Brain pericyte (primary cell): Measurements from ENCODE around the gene EEF1A2.

Source experiments
- DNase-seq: peaks from one replicate; pipeline ENCODE4 v3.0.0-alpha.2; 2012; ENCODE audit warnings: low read depth, low spot score

The EEF1A2 gene

GRCh38 chr20:63500151-63500901, 1.4 kb upstream of the EEF1A2 start:
- DNase-seq: no peak

- DNase-seq: no peak
Observed at GRCh38 chr20:63499338-63499969, 571 bp upstream of the EEF1A2 start.

- no peak for DNase-seq
Observed at GRCh38 chr20:63497946-63498935, 642 bp downstream of the EEF1A2 start.

GRCh38 chr20:63497138-63497945, 1.5 kb downstream of the EEF1A2 start:
- no peak for DNase-seq

GRCh38 chr20:63496596-63497120, 2.2 kb downstream of the EEF1A2 start:
- DNase-seq: no peak

DNA sequence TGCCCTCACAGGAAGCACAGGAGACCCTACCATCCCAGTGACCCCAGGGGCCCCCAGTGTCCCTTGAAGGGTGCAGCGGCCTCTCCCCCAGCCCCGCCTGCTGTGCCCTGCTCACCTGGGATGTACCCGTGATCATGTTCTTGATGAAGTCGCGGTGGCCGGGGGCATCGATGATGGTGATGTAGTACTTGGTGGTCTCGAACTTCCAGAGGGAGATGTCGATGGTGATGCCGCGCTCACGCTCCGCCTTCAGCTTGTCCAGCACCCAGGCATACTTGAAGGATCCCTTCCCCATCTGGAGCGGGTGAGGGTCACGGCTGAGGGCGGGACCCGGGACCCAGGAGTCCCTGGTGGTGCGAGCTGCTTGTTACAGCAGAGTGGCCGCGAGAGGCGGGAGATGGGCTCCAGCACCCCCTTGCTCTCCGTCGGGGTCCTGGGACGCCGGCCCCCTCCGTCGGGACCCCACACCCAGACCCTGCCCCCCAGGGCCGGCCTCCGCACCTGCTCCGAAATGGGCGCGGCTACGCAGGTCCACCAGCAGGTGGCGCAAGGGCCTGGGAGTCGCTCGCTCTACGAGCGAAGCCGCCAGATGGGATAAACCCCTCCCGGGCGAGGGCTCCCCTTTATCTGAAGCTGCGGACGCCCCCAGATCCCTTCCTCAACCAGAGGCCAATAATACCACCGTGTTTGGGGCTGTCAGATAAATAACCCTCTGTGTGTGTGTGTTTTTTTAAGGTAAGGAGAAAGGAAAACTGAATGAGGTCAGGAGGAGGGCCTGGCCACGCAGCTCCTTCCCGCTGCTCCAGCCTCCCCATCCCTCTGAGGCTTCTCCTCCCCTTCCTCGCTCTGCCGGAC, 2.9 kb downstream of the EEF1A2 start:
- DNase-seq: no peak

- DNase-seq: no peak
Observed at GRCh38 chr20:63495167-63495720, 3.6 kb downstream of the EEF1A2 start.

- DNase-seq: no peak
Observed at GRCh38 chr20:63494420-63495166, 4.3 kb downstream of the EEF1A2 start.

DNA sequence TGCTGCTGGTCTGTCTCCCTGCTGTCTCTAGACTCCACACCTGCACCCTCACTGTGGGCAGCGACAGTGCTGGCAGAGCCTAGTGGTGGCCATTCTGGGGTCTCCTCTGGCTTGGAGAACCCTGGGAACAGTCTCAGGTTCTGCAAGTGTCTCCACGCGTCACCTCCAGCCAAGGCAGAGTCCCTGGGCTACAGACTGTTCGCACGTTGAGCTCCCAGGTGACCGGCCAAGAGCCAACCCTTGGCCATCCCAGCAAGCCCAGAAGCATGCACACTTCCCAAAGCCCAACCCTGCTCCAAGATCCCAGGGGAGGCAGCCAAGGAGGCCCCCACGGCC, 4.8 kb downstream of the EEF1A2 start:
- DNase-seq: no peak

DNA sequence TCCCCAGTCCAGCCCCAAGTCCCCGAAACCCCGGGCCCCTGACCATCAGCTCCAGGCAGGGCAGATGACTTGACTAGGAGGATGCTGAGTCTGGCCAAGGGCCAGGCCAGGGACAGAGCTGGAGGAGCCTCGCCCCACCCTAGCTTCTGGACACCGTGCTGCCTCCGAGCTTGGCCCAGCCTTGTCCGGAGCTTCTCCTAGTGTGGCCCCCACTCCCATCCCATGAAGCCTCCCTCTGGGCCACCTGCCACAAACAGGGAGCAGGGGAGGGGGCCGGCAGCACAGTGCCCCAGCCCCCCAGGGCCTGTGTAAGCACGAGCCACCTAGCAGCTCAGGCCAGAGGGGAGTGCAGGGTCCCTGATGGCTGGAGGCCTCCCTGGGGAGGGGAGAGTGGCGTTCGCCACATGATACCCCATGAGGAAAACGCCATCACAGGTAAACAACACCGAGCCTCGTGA, 5.3 kb downstream of the EEF1A2 start:
- DNase-seq: no peak

- DNase-seq: no peak
Observed at GRCh38 chr20:63492982-63493381, 5.9 kb downstream of the EEF1A2 start.

DNA sequence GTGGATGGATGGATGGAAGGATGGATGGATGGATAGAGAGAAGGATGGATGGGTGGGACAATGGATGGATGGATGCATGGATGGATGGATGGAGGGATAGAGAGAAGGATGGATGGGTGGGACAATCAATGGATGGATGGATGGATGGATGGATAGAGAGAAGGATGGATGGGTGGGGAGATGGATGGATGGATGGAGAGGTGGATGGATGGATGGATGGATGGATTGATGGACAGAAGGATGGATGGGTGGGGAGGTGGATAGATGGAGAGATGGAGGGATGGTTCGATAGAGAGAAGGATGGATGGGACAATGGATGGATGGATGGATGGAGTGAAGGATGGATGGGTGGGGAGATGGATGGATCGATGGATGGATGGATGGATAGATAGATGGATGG, 6.4 kb downstream of the EEF1A2 start:
- no peak for DNase-seq

GRCh38 chr20:63491635-63492230, 7.2 kb downstream of the EEF1A2 start:
- no peak for DNase-seq

- DNase-seq: no peak
Observed at GRCh38 chr20:63491078-63491477, 7.8 kb downstream of the EEF1A2 start.

GRCh38 chr20:63490416-63490815, 8.5 kb downstream of the EEF1A2 start:
- no peak for DNase-seq

DNA sequence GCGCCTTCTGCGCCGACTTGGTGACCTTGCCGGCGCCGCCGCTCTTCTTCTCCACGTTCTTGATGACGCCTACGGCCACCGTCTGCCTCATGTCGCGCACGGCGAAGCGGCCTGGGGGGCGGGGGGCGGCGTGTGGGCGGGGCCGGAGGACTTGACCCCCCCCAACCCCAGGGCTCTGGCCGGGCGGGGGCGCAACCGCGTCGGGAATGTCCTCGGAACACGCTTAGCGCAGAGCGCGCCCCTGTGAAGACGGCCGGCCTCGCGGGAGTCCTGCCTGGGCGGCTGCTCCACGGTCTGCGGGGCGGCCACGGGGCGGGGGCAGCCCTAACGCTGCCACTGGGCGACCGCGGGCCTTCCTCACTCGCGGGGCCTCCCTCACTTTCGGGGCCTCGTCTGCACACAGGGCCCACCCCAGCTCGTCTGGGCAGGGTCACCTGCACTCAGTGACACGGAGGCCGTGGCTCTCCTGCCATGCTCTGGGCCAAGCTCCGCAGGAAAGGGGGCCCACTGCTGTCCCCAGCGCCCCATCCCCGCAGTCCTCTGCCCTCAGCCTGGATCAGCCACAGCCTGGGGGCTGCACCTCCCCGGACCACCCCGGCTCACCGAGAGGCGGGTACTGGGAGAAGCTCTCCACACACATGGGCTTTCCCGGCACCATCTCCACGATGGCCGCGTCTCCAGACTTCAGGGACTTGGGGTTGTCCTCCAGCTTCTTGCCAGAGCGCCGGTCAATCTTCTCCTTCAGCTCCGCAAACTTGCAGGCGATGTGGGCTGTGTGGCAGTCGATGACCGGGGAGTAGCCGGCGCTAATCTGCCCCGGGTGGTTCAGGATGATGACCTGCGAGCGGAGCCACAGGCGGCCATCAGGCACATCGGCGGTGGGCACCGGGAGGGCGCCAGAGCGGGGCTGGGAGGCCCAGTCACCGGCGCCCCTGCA, 10.3 kb downstream of the EEF1A2 start:
- no peak for DNase-seq

DNA sequence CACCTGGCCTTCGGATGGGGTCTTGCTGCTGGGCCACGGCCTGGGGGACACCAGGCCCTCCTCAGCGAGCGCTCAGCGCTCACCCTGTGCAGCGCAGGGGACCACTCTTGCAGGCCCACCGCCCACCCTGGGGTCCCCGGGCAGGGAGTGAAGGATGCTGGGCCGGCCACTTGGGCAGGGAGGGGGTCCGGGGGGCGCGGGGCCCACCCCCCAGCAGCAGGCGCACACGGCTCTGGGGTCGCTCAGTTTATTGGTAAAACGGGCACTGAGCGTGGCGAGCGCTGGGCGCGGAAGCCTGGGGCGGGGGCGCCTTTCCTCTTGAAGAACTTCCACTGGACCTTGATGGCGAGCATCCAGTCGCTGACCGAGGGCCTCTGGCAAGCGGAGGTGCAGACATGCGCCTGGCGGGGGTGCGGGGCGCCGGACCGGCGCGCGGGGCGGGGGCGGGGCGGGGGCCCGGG, 11.1 kb downstream of the EEF1A2 start:
- no peak for DNase-seq
